ENCODE results near the gene TPP1.

The TPP1 gene

GRCh38 chr11:6646918-6647679 is 27.9 kb upstream of the TPP1 start:
- no peak for DNase-seq

- DNase-seq, result no peak
Observed at GRCh38 chr11:6646576-6646917, 27.3 kb upstream of the TPP1 start.

- DNase-seq, result no peak
Observed at GRCh38 chr11:6646071-6646470, 26.8 kb upstream of the TPP1 start.

- DNase-seq, result no peak
Observed at GRCh38 chr11:6642957-6643356, 23.7 kb upstream of the TPP1 start.

GRCh38 chr11:6640985-6641701 is 21.9 kb upstream of the TPP1 start:
- no peak for DNase-seq

GRCh38 chr11:6640036-6640984 is 21.1 kb upstream of the TPP1 start:
- DNase-seq, result no peak

GRCh38 chr11:6638429-6638828 is 19.2 kb upstream of the TPP1 start:
- DNase-seq, result no peak

- DNase-seq, result no peak
Observed at GRCh38 chr11:6637871-6638270, 18.6 kb upstream of the TPP1 start.

- DNase-seq, result no peak
Observed at GRCh38 chr11:6636480-6636879, 17.3 kb upstream of the TPP1 start.

- DNase-seq, result no peak
Observed at GRCh38 chr11:6635082-6635932, 16.1 kb upstream of the TPP1 start.

GRCh38 chr11:6634534-6634933 is 15.3 kb upstream of the TPP1 start:
- no peak for DNase-seq

- DNase-seq, result no peak
Observed at GRCh38 chr11:6633422-6634408, 14.5 kb upstream of the TPP1 start.

GRCh38 chr11:6632116-6633073 is 13.2 kb upstream of the TPP1 start:
- DNase-seq, result no peak

- DNase-seq, result no peak
Observed at GRCh38 chr11:6631361-6631890, 12.2 kb upstream of the TPP1 start.

GRCh38 chr11:6630632-6631291 is 11.5 kb upstream of the TPP1 start:
- DNase-seq, result no peak

GRCh38 chr11:6629892-6630631 is 10.8 kb upstream of the TPP1 start:
- DNase-seq, result no peak

GRCh38 chr11:6629573-6629891 is 10.3 kb upstream of the TPP1 start:
- no peak for DNase-seq

- DNase-seq, result no peak
Observed at GRCh38 chr11:6628526-6628925, 9.3 kb upstream of the TPP1 start.
